ENCODE results near the gene GPR62. TPM values are rescaled to one million over a fixed set of nuclear protein-coding genes. Genes with fewer than 3 reads are reported as not detected.
"Not testable (repeated sequence)": the region's sequence is repeated elsewhere in the genome, so short reads cannot be mapped to it uniquely, and the experiment has no call there.

Gene GPR62
- total RNA-seq (1 to 10 TPM in 1 of 4 donors, under 1 TPM in 3; 0.19 to 1.5 (median 0.54) TPM), polyA plus RNA-seq (0.34 TPM)
- long read RNA-seq, donor 1, transcript GPR62-201 (1 exons, 2,191 nt), result major isoform, 7 of 7 reads
- long read RNA-seq, donor 1, partial matches to known transcripts, result 0 of 7 reads
- long read RNA-seq, donor 1, other reads (novel, unspliced or antisense), result 0 of 7 reads
- long read RNA-seq, donor 2, partial matches to known transcripts, result 0 of 1 reads
- long read RNA-seq, donor 2, other reads (novel, unspliced or antisense), result 0 of 1 reads
- long read RNA-seq, donor 3, partial matches to known transcripts, result 0 of 2 reads
- long read RNA-seq, donor 3, other reads (novel, unspliced or antisense), result 0 of 2 reads
- long read RNA-seq, donor 4, partial matches to known transcripts, result 0 of 4 reads
- long read RNA-seq, donor 4, other reads (novel, unspliced or antisense), result 1 of 4 reads

- no peaks in the 10 kb centered on the region for H3K27me3 ChIP-seq (ENCODE audit: control insufficient read depth, insufficient read depth)
- peak in 1 of 3 donors; percentile 69 for DNase-seq
- peak in 1 of 2 donors; percentile 15 for ATAC-seq
- H3K27ac ChIP-seq (ENCODE audit: low read length), result peak within 1 kb of the TSS; percentile 19
- no peaks in the 10 kb centered on the region for H3K9me3 ChIP-seq (ENCODE audit: control insufficient read depth, low read length)
- H3K4me1 ChIP-seq (ENCODE audit: control insufficient read depth, insufficient read depth, low read length), result peaks cover 2% of the 10 kb centered on the region
- WGBS, result 27% methylated on average over 33 of the region's 33 CpGs
- peak within 1 kb of the TSS; percentile 8 for H3K4me3 ChIP-seq (ENCODE audit: low read length)
- intact Hi-C loops (cut with DNase I), result no loop called here
Observed at GRCh38 chr3:51955175-51955892, at the start of gene GPR62. GPR62 (plus strand) TSS chr3:51955381; CDS start chr3:51955653, 272 bp downstream.

GRCh38 chr3:51908026-51908425 lies 47.2 kb upstream of the GPR62 start:
- Histone ChIP-seq H3K27ac (ENCODE audit: low read length) (no peak overlapping the region), H3K9me3 (ENCODE audit: control insufficient read depth, low read length) (no peaks in the 10 kb centered on the region), H3K27me3 (ENCODE audit: control insufficient read depth, insufficient read depth) (no peaks in the 10 kb centered on the region), H3K4me1 (ENCODE audit: control insufficient read depth, insufficient read depth, low read length) (no peaks in the 10 kb centered on the region), H3K4me3 (ENCODE audit: low read length) (no peak overlapping the region)
- 75% methylated on average over 4 of the region's 4 CpGs for whole genome bisulfite sequencing
- no peak for ATAC-seq
- no peak for DNase-seq
- intact Hi-C loops (cut with DNase I), result no loop called here

- H3K27ac ChIP-seq (ENCODE audit: low read length), result no peak overlapping the region
- 51% methylated on average over 5 of the region's 5 CpGs for WGBS
- intact Hi-C loops (cut with DNase I), result no loop called here
- H3K4me3 ChIP-seq (ENCODE audit: low read length), result no peak overlapping the region
- DNase-seq (no peak), ATAC-seq (no peak)
- H3K9me3 ChIP-seq (ENCODE audit: control insufficient read depth, low read length), result no peaks in the 10 kb centered on the region
- H3K27me3 ChIP-seq (ENCODE audit: control insufficient read depth, insufficient read depth), result no peaks in the 10 kb centered on the region
- H3K4me1 ChIP-seq (ENCODE audit: control insufficient read depth, insufficient read depth, low read length), result no peaks in the 10 kb centered on the region
Observed at GRCh38 chr3:51916418-51916817, 38.8 kb upstream of the GPR62 start.

- H3K27ac ChIP-seq (ENCODE audit: low read length), result no peak overlapping the region
- H3K27me3 ChIP-seq (ENCODE audit: control insufficient read depth, insufficient read depth), result no peaks in the 10 kb centered on the region
- ATAC-seq (no peak), DNase-seq (no peak)
- intact Hi-C loops (cut with DNase I), result no loop called here
- no peaks in the 10 kb centered on the region for H3K4me1 ChIP-seq (ENCODE audit: control insufficient read depth, insufficient read depth, low read length)
- no peaks in the 10 kb centered on the region for H3K9me3 ChIP-seq (ENCODE audit: control insufficient read depth, low read length)
- no peak overlapping the region for H3K4me3 ChIP-seq (ENCODE audit: low read length)
- WGBS, result 83% methylated on average over 11 of the region's 11 CpGs
Observed at GRCh38 chr3:51921081-51921578, 34.1 kb upstream of the GPR62 start.

GRCh38 chr3:51927061-51927977 lies 27.9 kb upstream of the GPR62 start:
- Histone ChIP-seq H3K9me3 (ENCODE audit: control insufficient read depth, low read length) (no peaks in the 10 kb centered on the region), H3K4me1 (ENCODE audit: control insufficient read depth, insufficient read depth, low read length) (no peaks in the 10 kb centered on the region), H3K27me3 (ENCODE audit: control insufficient read depth, insufficient read depth) (no peaks in the 10 kb centered on the region), H3K4me3 (ENCODE audit: low read length) (no peak overlapping the region), H3K27ac (ENCODE audit: low read length) (no peak overlapping the region)
- intact Hi-C loops (cut with DNase I), result no loop called here
- 88% methylated on average over 5 of the region's 5 CpGs for WGBS
- ATAC-seq, result no peak
- DNase-seq, result no peak

GRCh38 chr3:51928438-51928837 lies 26.7 kb upstream of the GPR62 start:
- H3K4me1 ChIP-seq (ENCODE audit: control insufficient read depth, insufficient read depth, low read length), result no peaks in the 10 kb centered on the region
- H3K9me3 ChIP-seq (ENCODE audit: control insufficient read depth, low read length), result no peaks in the 10 kb centered on the region
- no peak overlapping the region for H3K4me3 ChIP-seq (ENCODE audit: low read length)
- no peaks in the 10 kb centered on the region for H3K27me3 ChIP-seq (ENCODE audit: control insufficient read depth, insufficient read depth)
- 94% methylated on average over 7 of the region's 7 CpGs for WGBS
- ATAC-seq, result peak in 1 of 2 donors; percentile 18
- no peak overlapping the region for H3K27ac ChIP-seq (ENCODE audit: low read length)
- intact Hi-C loops (cut with DNase I), result no loop called here
- DNase-seq, result no peak

GRCh38 chr3:51928981-51929380 lies 26.2 kb upstream of the GPR62 start:
- H3K4me1 ChIP-seq (ENCODE audit: control insufficient read depth, insufficient read depth, low read length); DNase-seq; H3K27ac ChIP-seq (ENCODE audit: low read length); ATAC-seq; intact Hi-C loops (cut with DNase I); H3K9me3 ChIP-seq (ENCODE audit: control insufficient read depth, low read length); H3K27me3 ChIP-seq (ENCODE audit: control insufficient read depth, insufficient read depth); H3K4me3 ChIP-seq (ENCODE audit: low read length): not testable (repeated sequence)
- WGBS, result 84% methylated on average over 3 of the region's 3 CpGs

GRCh38 chr3:51929420-51930003 lies 25.7 kb upstream of the GPR62 start:
- peak in 1 of 2 donors; percentile 12 for ATAC-seq
- DNase-seq, result no peak
- no peaks in the 10 kb centered on the region for H3K4me1 ChIP-seq (ENCODE audit: control insufficient read depth, insufficient read depth, low read length)
- intact Hi-C loops (cut with DNase I), result no loop called here
- 66% methylated on average over 5 of the region's 5 CpGs for WGBS
- H3K27me3 ChIP-seq (ENCODE audit: control insufficient read depth, insufficient read depth), result no peaks in the 10 kb centered on the region
- H3K27ac ChIP-seq (ENCODE audit: low read length), result no peak overlapping the region
- H3K4me3 ChIP-seq (ENCODE audit: low read length), result no peak overlapping the region
- H3K9me3 ChIP-seq (ENCODE audit: control insufficient read depth, low read length), result no peaks in the 10 kb centered on the region

- intact Hi-C loops (cut with DNase I), result no loop called here
- 100% methylated on average over 1 of the region's 1 CpG for WGBS
- Histone ChIP-seq H3K4me3 (ENCODE audit: low read length) (no peak overlapping the region), H3K27me3 (ENCODE audit: control insufficient read depth, insufficient read depth) (no peaks in the 10 kb centered on the region), H3K9me3 (ENCODE audit: control insufficient read depth, low read length) (no peaks in the 10 kb centered on the region), H3K4me1 (ENCODE audit: control insufficient read depth, insufficient read depth, low read length) (no peaks in the 10 kb centered on the region), H3K27ac (ENCODE audit: low read length) (no peak overlapping the region)
- ATAC-seq (no peak), DNase-seq (no peak)
Observed at GRCh38 chr3:51930439-51930838, 24.7 kb upstream of the GPR62 start.

GRCh38 chr3:51931756-51932155 lies 23.4 kb upstream of the GPR62 start:
- ATAC-seq, result no peak
- intact Hi-C loops (cut with DNase I), result no loop called here
- no peak overlapping the region for H3K4me3 ChIP-seq (ENCODE audit: low read length)
- WGBS, result 89% methylated on average over 6 of the region's 6 CpGs
- DNase-seq, result no peak
- H3K9me3 ChIP-seq (ENCODE audit: control insufficient read depth, low read length), result no peaks in the 10 kb centered on the region
- no peaks in the 10 kb centered on the region for H3K27me3 ChIP-seq (ENCODE audit: control insufficient read depth, insufficient read depth)
- no peak overlapping the region for H3K27ac ChIP-seq (ENCODE audit: low read length)
- H3K4me1 ChIP-seq (ENCODE audit: control insufficient read depth, insufficient read depth, low read length), result no peaks in the 10 kb centered on the region
